Stimulated activated naive CD8-positive, alpha-beta T cell treated with anti-CD3 and anti-CD28 coated beads, Interleukin-15, Interleukin-2, amounts not matched to agents 100 ng/mL and 50 ng/mL, for 24 hours (primary cell): ENCODE data around the gene DOCK10.

ENCODE experiments used
- H3K27ac Mint-ChIP-seq: one replicate; pipeline ENCODE4 v1.8.0; 2021; ENCODE audit warnings: mild to moderate bottlenecking, mixed read lengths
- H3K27me3 Mint-ChIP-seq: one replicate; pipeline ENCODE4 v1.8.0; 2021; ENCODE audit warnings: mixed read lengths
- H3K36me3 Mint-ChIP-seq: one replicate; pipeline ENCODE4 v1.8.0; 2021; ENCODE audit warnings: low read depth, mixed read lengths
- H3K4me1 Mint-ChIP-seq: one replicate; pipeline ENCODE4 v1.8.0; 2021; ENCODE audit warnings: low read depth, mixed read lengths
- H3K4me3 Mint-ChIP-seq: one replicate; pipeline ENCODE4 v1.8.0; 2021; ENCODE audit warnings: mild to moderate bottlenecking, mixed read lengths
- H3K9me3 Mint-ChIP-seq: one replicate; pipeline ENCODE4 v1.8.0; 2021; ENCODE audit warnings: mixed read lengths

DOCK10 gene

GRCh38 chr2:224769489-224769888 lies 272.8 kb downstream of the DOCK10 start:
- H3K4me3 Mint-ChIP-seq, result no peak overlapping the region
- no peaks in the 10 kb centered on the region for H3K27me3 Mint-ChIP-seq
- H3K27ac Mint-ChIP-seq, result no peak overlapping the region
- H3K4me1 Mint-ChIP-seq, result peaks cover 18% of the 10 kb centered on the region
- H3K36me3 Mint-ChIP-seq, result peaks cover 88% of the 10 kb centered on the region
- H3K9me3 Mint-ChIP-seq, result no peaks in the 10 kb centered on the region

GRCh38 chr2:224764565-224765236 lies 277.6 kb downstream of the DOCK10 start:
- H3K4me1 Mint-ChIP-seq, result peaks cover 24% of the 10 kb centered on the region
- peaks cover 89% of the 10 kb centered on the region for H3K36me3 Mint-ChIP-seq
- H3K9me3 Mint-ChIP-seq, result no peaks in the 10 kb centered on the region
- peak overlapping the region; percentile 46 for H3K27ac Mint-ChIP-seq
- H3K27me3 Mint-ChIP-seq, result no peaks in the 10 kb centered on the region
- no peak overlapping the region for H3K4me3 Mint-ChIP-seq

GRCh38 chr2:224757934-224758548 lies 284.2 kb downstream of the DOCK10 start:
- H3K27ac Mint-ChIP-seq, result no peak overlapping the region
- no peaks in the 10 kb centered on the region for H3K4me1 Mint-ChIP-seq
- no peak overlapping the region for H3K4me3 Mint-ChIP-seq
- H3K36me3 Mint-ChIP-seq, result peaks cover 54% of the 10 kb centered on the region
- H3K27me3 Mint-ChIP-seq, result no peaks in the 10 kb centered on the region
- peaks cover 24% of the 10 kb centered on the region for H3K9me3 Mint-ChIP-seq

GRCh38 chr2:224753743-224754540 lies 288.3 kb downstream of the DOCK10 start:
- H3K9me3 Mint-ChIP-seq, result peaks cover 17% of the 10 kb centered on the region

GRCh38 chr2:224751996-224752698 lies 290.1 kb downstream of the DOCK10 start:
- Mint-ChIP-seq H3K9me3 (peaks cover 5% of the 10 kb centered on the region), H3K27ac (no peak overlapping the region), H3K4me3 (no peak overlapping the region)

More at GRCh38 chr2:224753743-224754540, 288.3 kb downstream of the DOCK10 start:
- H3K36me3 Mint-ChIP-seq, result peaks cover 20% of the 10 kb centered on the region
- no peaks in the 10 kb centered on the region for H3K27me3 Mint-ChIP-seq
- H3K4me3 Mint-ChIP-seq, result no peak overlapping the region
- H3K27ac Mint-ChIP-seq, result no peak overlapping the region
- no peaks in the 10 kb centered on the region for H3K4me1 Mint-ChIP-seq

GRCh38 chr2:224749136-224749535 lies 293.1 kb downstream of the DOCK10 start:
- no peak overlapping the region for H3K4me3 Mint-ChIP-seq
- H3K4me1 Mint-ChIP-seq, result no peaks in the 10 kb centered on the region
- no peaks in the 10 kb centered on the region for H3K36me3 Mint-ChIP-seq
- no peaks in the 10 kb centered on the region for H3K27me3 Mint-ChIP-seq
- no peaks in the 10 kb centered on the region for H3K9me3 Mint-ChIP-seq
- H3K27ac Mint-ChIP-seq, result no peak overlapping the region

More at GRCh38 chr2:224751996-224752698, 290.1 kb downstream of the DOCK10 start:
- no peaks in the 10 kb centered on the region for H3K27me3 Mint-ChIP-seq
- peaks cover 2% of the 10 kb centered on the region for H3K36me3 Mint-ChIP-seq
- no peaks in the 10 kb centered on the region for H3K4me1 Mint-ChIP-seq

- no peaks in the 10 kb centered on the region for H3K9me3 Mint-ChIP-seq
- no peak overlapping the region for H3K27ac Mint-ChIP-seq
- H3K4me1 Mint-ChIP-seq, result no peaks in the 10 kb centered on the region
- H3K27me3 Mint-ChIP-seq, result no peaks in the 10 kb centered on the region
- no peak overlapping the region for H3K4me3 Mint-ChIP-seq
- no peaks in the 10 kb centered on the region for H3K36me3 Mint-ChIP-seq
Measured at GRCh38 chr2:224747765-224748164, 294.5 kb downstream of the DOCK10 start.

GRCh38 chr2:224736227-224736626 lies 306.0 kb downstream of the DOCK10 start:
- H3K4me1 Mint-ChIP-seq, result no peaks in the 10 kb centered on the region

GRCh38 chr2:224734949-224735348 lies 307.3 kb downstream of the DOCK10 start:
- no peaks in the 10 kb centered on the region for H3K36me3 Mint-ChIP-seq
- H3K9me3 Mint-ChIP-seq, result peaks cover 20% of the 10 kb centered on the region
- no peaks in the 10 kb centered on the region for H3K27me3 Mint-ChIP-seq
- H3K4me1 Mint-ChIP-seq, result no peaks in the 10 kb centered on the region
- no peak overlapping the region for H3K27ac Mint-ChIP-seq
- H3K4me3 Mint-ChIP-seq, result no peak overlapping the region

More at GRCh38 chr2:224736227-224736626, 306.0 kb downstream of the DOCK10 start:
- Mint-ChIP-seq H3K27me3 (no peaks in the 10 kb centered on the region), H3K9me3 (peaks cover 20% of the 10 kb centered on the region), H3K27ac (no peak overlapping the region), H3K4me3 (no peak overlapping the region), H3K36me3 (no peaks in the 10 kb centered on the region)

- no peaks in the 10 kb centered on the region for H3K4me1 Mint-ChIP-seq
- no peaks in the 10 kb centered on the region for H3K27me3 Mint-ChIP-seq
- H3K9me3 Mint-ChIP-seq, result peaks cover 24% of the 10 kb centered on the region
- no peak overlapping the region for H3K4me3 Mint-ChIP-seq
- H3K27ac Mint-ChIP-seq, result no peak overlapping the region
- peaks cover 4% of the 10 kb centered on the region for H3K36me3 Mint-ChIP-seq
Measured at GRCh38 chr2:224731665-224732064, 310.6 kb downstream of the DOCK10 start.

- H3K4me3 Mint-ChIP-seq, result no peak overlapping the region
- no peaks in the 10 kb centered on the region for H3K4me1 Mint-ChIP-seq
- peaks cover 19% of the 10 kb centered on the region for H3K9me3 Mint-ChIP-seq
- no peak overlapping the region for H3K27ac Mint-ChIP-seq
- no peaks in the 10 kb centered on the region for H3K27me3 Mint-ChIP-seq
- H3K36me3 Mint-ChIP-seq, result peaks cover 4% of the 10 kb centered on the region
Measured at GRCh38 chr2:224729435-224729834, 312.8 kb downstream of the DOCK10 start.

- Mint-ChIP-seq H3K27me3 (peaks cover 7% of the 10 kb centered on the region), H3K36me3 (peaks cover 4% of the 10 kb centered on the region), H3K4me3 (no peak overlapping the region), H3K27ac (no peak overlapping the region), H3K4me1 (no peaks in the 10 kb centered on the region), H3K9me3 (peaks cover 19% of the 10 kb centered on the region)
Measured at GRCh38 chr2:224724331-224724730, 317.9 kb downstream of the DOCK10 start.

GRCh38 chr2:224723586-224724217 lies 318.6 kb downstream of the DOCK10 start:
- Mint-ChIP-seq H3K4me1 (no peaks in the 10 kb centered on the region), H3K27me3 (peaks cover 7% of the 10 kb centered on the region), H3K4me3 (no peak overlapping the region)

GRCh38 chr2:224722770-224723169 lies 319.5 kb downstream of the DOCK10 start:
- no peak overlapping the region for H3K4me3 Mint-ChIP-seq
- H3K27ac Mint-ChIP-seq, result no peak overlapping the region
- H3K36me3 Mint-ChIP-seq, result no peaks in the 10 kb centered on the region
- H3K4me1 Mint-ChIP-seq, result no peaks in the 10 kb centered on the region
- H3K27me3 Mint-ChIP-seq, result peaks cover 7% of the 10 kb centered on the region
- H3K9me3 Mint-ChIP-seq, result peaks cover 14% of the 10 kb centered on the region

More at GRCh38 chr2:224723586-224724217, 318.6 kb downstream of the DOCK10 start:
- Mint-ChIP-seq H3K36me3 (peaks cover 4% of the 10 kb centered on the region), H3K9me3 (peaks cover 18% of the 10 kb centered on the region), H3K27ac (no peak overlapping the region)
